ENCODE results near the gene MAGI1. TPM values are rescaled to one million over a fixed set of nuclear protein-coding genes. Genes with fewer than 3 reads are reported as not detected.

The MAGI1 gene
- total RNA-seq, 1 donor from 2014 or later = 18.7 TPM

DNA sequence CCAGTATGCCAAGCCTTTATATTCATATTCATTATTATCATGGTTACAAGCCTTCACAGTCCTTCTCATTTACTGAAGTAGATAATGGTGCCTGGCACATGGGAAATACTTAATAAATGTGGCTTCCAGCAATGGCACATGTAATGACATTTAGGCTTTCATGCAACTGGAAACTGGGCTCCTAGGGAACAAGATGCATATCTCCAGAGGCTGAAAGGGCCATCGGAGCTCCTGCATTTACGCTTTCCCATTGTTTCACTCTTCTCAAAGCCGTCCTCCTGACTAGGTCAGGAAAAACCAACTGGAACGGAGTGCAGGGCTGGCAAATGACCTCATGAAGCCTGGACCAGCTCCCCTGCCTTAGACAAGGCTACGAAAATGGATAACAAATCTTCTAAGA lies 474.9 kb downstream of the MAGI1 start:
- TF ChIP-seq CTCF (IDR thresholded peaks at IDR 0.05) = no peak
- Mint-ChIP-seq H3K4me3 (ENCODE audit: unreplicated experiment) (no peak overlapping the region), H3K9me3 (ENCODE audit: low read depth) (no peaks in the 10 kb centered on the region), H3K27ac (ENCODE audit: unreplicated experiment) (no peak overlapping the region), H3K4me1 (ENCODE audit: low read depth) (peaks cover 11% of the 10 kb centered on the region), H3K27me3 (ENCODE audit: low read depth) (no peaks in the 10 kb centered on the region), H3K36me3 (ENCODE audit: low read depth) (no peaks in the 10 kb centered on the region)
- no peak for DNase-seq (ENCODE audit: low spot score)

DNA sequence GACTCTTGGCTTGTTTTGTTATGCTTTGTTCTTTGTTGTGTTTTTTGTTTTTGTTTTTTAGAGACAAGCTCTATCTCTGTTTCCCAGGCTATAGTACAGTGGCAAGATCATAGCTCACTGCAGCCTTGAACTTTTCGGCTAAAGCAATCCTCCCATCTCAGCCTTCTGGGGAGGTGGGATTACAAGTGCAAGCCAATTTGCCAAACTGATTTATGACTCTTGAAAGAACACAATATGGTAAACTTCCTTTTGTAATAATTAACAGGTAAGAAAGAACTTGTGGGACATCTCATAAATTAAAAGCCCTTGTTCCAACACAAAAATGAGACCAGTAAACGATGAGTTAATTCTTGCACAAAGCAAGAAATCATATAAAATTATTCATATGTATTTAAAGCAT lies 476.3 kb downstream of the MAGI1 start:
- Mint-ChIP-seq H3K4me3 (ENCODE audit: unreplicated experiment) (no peak overlapping the region), H3K36me3 (ENCODE audit: low read depth) (no peaks in the 10 kb centered on the region), H3K9me3 (ENCODE audit: low read depth) (no peaks in the 10 kb centered on the region), H3K27me3 (ENCODE audit: low read depth) (no peaks in the 10 kb centered on the region), H3K27ac (ENCODE audit: unreplicated experiment) (no peak overlapping the region), H3K4me1 (ENCODE audit: low read depth) (no peaks in the 10 kb centered on the region)
- DNase-seq (ENCODE audit: low spot score) = no peak
- TF ChIP-seq CTCF (IDR thresholded peaks at IDR 0.05) = no peak

DNA sequence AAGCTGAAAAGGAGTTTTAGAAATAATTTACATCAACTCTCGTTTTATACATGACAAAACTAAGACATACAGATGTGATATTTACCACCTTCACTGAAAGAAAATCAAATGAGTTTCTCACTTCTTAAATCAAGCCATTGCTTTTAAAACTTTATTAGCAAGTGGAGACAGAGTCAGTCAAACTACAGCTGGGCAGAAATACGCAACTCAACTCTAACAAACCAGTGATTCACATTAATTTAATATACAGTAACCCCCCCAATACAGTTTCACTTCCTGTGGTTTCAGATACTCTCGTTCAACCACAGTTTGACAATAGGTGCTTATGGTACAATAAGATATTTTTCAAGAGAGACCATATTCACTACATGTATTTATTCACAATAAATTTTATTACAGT lies 477.1 kb downstream of the MAGI1 start:
- Mint-ChIP-seq H3K36me3 (ENCODE audit: low read depth) (no peaks in the 10 kb centered on the region), H3K27ac (ENCODE audit: unreplicated experiment) (no peak overlapping the region), H3K9me3 (ENCODE audit: low read depth) (no peaks in the 10 kb centered on the region), H3K4me3 (ENCODE audit: unreplicated experiment) (no peak overlapping the region), H3K27me3 (ENCODE audit: low read depth) (no peaks in the 10 kb centered on the region), H3K4me1 (ENCODE audit: low read depth) (no peaks in the 10 kb centered on the region)
- no peak for DNase-seq (ENCODE audit: low spot score)
- TF ChIP-seq CTCF (IDR thresholded peaks at IDR 0.05) = no peak

DNA sequence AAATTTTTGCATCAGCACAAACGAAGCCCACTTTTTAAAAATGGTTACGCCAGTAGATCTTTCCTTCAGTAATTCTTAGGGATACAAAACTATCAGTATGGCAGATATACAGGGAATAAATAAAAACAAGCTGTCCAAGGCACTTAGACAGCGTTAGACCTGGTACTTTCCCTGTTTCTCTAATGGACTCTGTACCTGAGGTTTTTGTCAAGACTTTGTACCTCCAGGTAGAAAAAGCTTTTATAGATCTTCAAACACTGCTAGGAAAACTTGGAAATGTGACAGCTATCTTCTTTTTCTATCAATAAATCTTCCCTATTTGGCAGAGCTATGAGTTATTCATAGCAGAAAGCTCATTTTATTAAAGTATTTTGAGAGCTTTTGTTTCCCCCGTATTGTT lies 477.8 kb downstream of the MAGI1 start:
- no peaks in the 10 kb centered on the region for H3K4me1 Mint-ChIP-seq (ENCODE audit: low read depth)
- no peaks in the 10 kb centered on the region for H3K36me3 Mint-ChIP-seq (ENCODE audit: low read depth)
- no peak for TF ChIP-seq CTCF (IDR thresholded peaks at IDR 0.05)
- H3K27ac Mint-ChIP-seq (ENCODE audit: unreplicated experiment) = no peak overlapping the region
- H3K27me3 Mint-ChIP-seq (ENCODE audit: low read depth) = no peaks in the 10 kb centered on the region
- H3K4me3 Mint-ChIP-seq (ENCODE audit: unreplicated experiment) = no peak overlapping the region
- H3K9me3 Mint-ChIP-seq (ENCODE audit: low read depth) = no peaks in the 10 kb centered on the region
- no peak for DNase-seq (ENCODE audit: low spot score)

GRCh38 chr3:65560133-65560532 lies 478.6 kb downstream of the MAGI1 start:
- Mint-ChIP-seq H3K27me3 (ENCODE audit: low read depth) (no peaks in the 10 kb centered on the region), H3K4me1 (ENCODE audit: low read depth) (no peaks in the 10 kb centered on the region), H3K27ac (ENCODE audit: unreplicated experiment) (no peak overlapping the region), H3K36me3 (ENCODE audit: low read depth) (no peaks in the 10 kb centered on the region), H3K9me3 (ENCODE audit: low read depth) (no peaks in the 10 kb centered on the region), H3K4me3 (ENCODE audit: unreplicated experiment) (no peak overlapping the region)
- no peak for DNase-seq (ENCODE audit: low spot score)
- no peak for TF ChIP-seq CTCF (IDR thresholded peaks at IDR 0.05)
